ENCODE results near the gene TRPC4AP.

Gene TRPC4AP

GRCh38 chr20:35004749-35005462, 87.7 kb downstream of the TRPC4AP start:
- DNase-seq (ENCODE audit: extremely low spot score, insufficient read length, low read depth) (no peak), FAIRE-seq (no peak)

- DNase-seq (ENCODE audit: extremely low spot score, insufficient read length, low read depth) (no peak), FAIRE-seq (no peak)
These were observed 88.4 kb downstream of the TRPC4AP start for GRCh38 chr20:35004051-35004725.

GRCh38 chr20:35003211-35004031, 89.2 kb downstream of the TRPC4AP start:
- FAIRE-seq (no peak), DNase-seq (ENCODE audit: extremely low spot score, insufficient read length, low read depth) (no peak)

GRCh38 chr20:35002426-35003210, 90.0 kb downstream of the TRPC4AP start:
- DNase-seq (ENCODE audit: extremely low spot score, insufficient read length, low read depth) = no peak
- FAIRE-seq = no peak

GRCh38 chr20:35001596-35002362, 90.8 kb downstream of the TRPC4AP start:
- FAIRE-seq = no peak
- no peak for DNase-seq (ENCODE audit: extremely low spot score, insufficient read length, low read depth)

- no peak for DNase-seq (ENCODE audit: extremely low spot score, insufficient read length, low read depth)
These were observed 91.5 kb downstream of the TRPC4AP start for GRCh38 chr20:35000922-35001595.

GRCh38 chr20:35000311-35000921, 92.2 kb downstream of the TRPC4AP start:
- FAIRE-seq = no peak
- DNase-seq (ENCODE audit: extremely low spot score, insufficient read length, low read depth) = no peak

More at GRCh38 chr20:35000922-35001595, 91.5 kb downstream of the TRPC4AP start:
- FAIRE-seq = no peak

- DNase-seq (ENCODE audit: extremely low spot score, insufficient read length, low read depth) (no peak), FAIRE-seq (no peak)
These were observed 92.8 kb downstream of the TRPC4AP start for GRCh38 chr20:34999782-35000181.

GRCh38 chr20:34999021-34999451, 93.6 kb downstream of the TRPC4AP start:
- DNase-seq (ENCODE audit: extremely low spot score, insufficient read length, low read depth) (no peak), FAIRE-seq (no peak)

GRCh38 chr20:34998331-34998950, 94.2 kb downstream of the TRPC4AP start:
- no peak for DNase-seq (ENCODE audit: extremely low spot score, insufficient read length, low read depth)
- FAIRE-seq = no peak

GRCh38 chr20:34997774-34998173, 94.8 kb downstream of the TRPC4AP start:
- DNase-seq (ENCODE audit: extremely low spot score, insufficient read length, low read depth) (no peak), FAIRE-seq (no peak)

GRCh38 chr20:34997131-34997561, 95.5 kb downstream of the TRPC4AP start:
- FAIRE-seq (no peak), DNase-seq (ENCODE audit: extremely low spot score, insufficient read length, low read depth) (no peak)

- no peak for DNase-seq (ENCODE audit: extremely low spot score, insufficient read length, low read depth)
- no peak for FAIRE-seq
These were observed 96.2 kb downstream of the TRPC4AP start for GRCh38 chr20:34996243-34997028.

- FAIRE-seq (no peak), DNase-seq (ENCODE audit: extremely low spot score, insufficient read length, low read depth) (no peak)
These were observed 96.9 kb downstream of the TRPC4AP start for GRCh38 chr20:34995696-34996095.

GRCh38 chr20:34995192-34995591, 97.4 kb downstream of the TRPC4AP start:
- FAIRE-seq = no peak
- DNase-seq (ENCODE audit: extremely low spot score, insufficient read length, low read depth) = no peak

GRCh38 chr20:34994509-34995131, 98.0 kb downstream of the TRPC4AP start:
- DNase-seq (ENCODE audit: extremely low spot score, insufficient read length, low read depth) (no peak), FAIRE-seq (no peak)
